OCI-M1 (cell line): ENCODE measurements around the gene TRAP1.
A peak's percentile ranks its signal among the peaks of the same experiment; 100 is the strongest.

ENCODE experiments used
- DNase-seq: peaks from one replicate; lab custom pipeline; 2025; lab: John Stamatoyannopoulos, UW

The TRAP1 gene

DNA sequence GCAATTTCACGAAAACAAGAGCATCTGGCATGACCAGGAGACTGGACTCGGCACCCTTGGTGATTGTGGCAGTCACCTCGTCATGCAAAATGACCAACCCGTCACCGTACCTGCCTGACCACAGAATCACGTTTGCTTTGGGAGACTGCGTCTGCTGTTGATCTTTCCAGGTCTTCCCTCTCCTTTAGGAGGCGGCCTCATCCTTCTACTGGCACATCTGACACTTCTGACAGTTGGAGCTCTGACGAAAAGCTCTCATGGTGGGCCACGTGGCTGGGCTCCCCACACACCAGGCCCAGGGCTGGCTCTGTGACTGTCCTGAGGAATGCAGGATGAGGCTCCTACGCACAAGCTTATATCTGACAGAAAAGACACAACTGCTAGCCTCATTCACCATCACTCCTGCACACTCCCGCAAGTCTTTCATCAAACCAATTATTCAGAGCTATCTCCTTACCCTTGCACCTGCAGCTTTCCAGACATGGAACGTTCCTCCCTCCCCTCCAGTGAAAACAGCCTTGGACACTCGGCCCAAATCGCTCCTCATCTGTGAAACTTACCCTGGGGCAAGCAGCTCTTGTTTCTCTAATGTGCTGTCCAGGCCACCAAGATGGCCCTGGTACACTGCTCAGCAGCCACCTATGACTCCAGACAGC is 3.6 kb downstream of the TRAP1 start:
- DNase-seq = no peak

DNA sequence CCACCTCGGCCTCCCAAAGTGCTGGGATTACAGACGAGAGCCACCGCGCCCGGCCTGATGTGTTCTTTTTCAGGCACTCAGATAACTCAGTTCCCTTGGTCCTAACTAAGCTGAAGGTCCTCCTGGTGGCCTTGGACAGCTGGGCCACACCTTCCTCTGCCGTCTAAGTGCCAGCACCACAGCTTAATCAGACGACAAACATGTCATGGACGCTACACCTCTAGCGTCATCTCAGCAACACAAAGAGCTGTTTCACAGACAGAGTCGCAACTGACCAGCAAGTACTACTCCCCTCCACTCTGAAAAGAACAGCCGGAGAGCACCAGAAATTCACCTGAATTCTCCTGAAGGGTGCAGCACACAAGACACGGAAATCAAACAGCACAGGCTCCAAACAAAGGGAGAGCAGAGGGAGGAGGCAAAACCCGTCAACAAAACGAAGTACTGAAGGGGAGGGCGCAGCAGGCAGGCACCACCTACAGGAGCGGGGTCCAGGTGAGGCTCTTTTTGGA is 4.4 kb downstream of the TRAP1 start:
- DNase-seq = no peak

DNA sequence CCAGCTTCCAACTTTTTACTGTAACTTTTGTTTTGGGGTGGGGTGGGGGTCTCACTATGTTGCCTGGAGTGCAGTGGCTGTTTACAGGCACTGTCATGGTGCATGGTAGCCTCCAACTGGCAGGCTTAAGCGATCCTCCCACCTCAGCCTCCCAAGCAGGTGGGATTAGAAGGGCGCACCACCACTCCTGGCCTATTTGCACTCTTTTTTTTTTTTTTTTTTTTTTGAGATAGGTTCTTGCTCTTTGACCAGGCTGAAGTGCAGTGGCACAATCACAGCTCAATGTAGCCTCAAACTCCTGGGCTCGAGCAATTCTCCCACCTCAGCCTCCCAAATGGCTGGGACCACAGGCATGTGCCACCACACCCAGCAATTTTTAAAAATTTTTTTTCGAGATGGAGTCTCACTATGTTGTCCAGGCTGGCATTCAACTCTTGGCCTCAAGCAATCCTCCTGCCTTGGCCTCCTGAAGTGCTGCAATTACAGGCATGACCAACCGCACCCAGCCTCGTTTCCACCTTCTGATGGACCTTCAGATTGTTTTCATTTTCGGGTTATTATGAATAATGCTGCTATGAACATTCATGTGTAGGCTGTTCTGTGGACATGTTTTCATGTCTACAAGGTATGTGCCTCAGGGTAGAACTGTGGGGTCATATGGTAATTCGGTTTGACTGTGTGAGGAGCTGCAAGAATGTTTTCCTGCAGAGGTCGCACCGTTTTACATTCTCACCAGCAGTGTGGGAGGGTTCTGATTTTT is 10.9 kb downstream of the TRAP1 start:
- no peak for DNase-seq

DNA sequence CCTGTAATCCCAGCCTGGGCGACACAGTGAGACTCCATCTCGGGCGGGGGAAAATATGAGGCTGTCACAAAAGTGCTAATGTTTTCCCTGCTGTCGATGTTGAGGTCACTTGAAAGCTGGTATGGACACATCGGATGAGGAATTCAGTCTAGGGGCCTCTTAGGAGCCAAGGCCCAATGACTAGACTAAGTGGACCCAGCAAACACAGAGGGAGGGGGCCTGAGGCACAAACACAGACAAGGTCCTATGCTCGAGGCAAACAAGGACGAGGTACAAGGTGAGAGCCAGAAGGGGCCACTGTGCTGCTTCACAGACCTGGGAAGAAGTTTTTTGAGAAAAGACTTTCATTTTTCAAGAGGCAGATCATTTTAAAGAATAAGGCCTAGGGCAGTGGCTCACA is 15.2 kb downstream of the TRAP1 start:
- DNase-seq = no peak

DNA sequence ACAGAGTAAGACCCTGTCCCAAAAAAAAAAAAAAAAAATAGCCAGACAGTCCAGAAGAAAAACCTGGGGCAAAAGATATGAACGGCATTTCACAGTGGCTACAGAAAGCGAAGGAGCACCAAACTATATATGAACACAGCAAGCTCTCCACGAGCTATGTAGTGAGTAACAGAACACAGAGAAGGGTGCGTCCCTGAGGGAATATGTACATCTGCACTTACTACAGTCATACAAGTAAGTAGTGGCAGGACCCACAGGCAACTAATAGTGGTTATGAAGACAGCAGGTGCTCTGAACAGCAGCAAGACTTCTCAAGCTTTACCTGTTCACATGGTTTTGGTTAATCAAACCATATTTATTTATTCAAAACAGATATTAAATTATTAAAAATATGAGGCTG is 15.8 kb downstream of the TRAP1 start:
- no peak for DNase-seq

DNA sequence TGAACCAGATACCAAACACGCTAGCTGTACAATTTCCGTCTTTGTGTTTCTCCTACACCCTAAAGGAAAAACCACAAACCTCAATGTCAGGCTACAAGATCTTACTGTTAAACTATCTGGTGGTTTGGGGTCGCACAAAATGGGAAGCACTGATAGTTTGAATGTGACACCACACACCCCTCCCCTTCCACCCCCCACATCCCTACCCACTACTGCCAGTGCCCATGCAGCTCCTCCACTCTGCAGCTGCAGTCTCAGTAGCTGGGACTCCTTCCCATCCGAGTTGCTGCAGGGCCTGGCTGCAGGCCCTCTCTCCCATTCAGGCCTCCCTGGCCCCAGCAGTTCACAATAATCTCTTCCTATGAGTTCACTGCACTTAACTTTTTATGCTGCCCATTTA is 18.4 kb downstream of the TRAP1 start:
- peak; percentile 85 for DNase-seq

DNA sequence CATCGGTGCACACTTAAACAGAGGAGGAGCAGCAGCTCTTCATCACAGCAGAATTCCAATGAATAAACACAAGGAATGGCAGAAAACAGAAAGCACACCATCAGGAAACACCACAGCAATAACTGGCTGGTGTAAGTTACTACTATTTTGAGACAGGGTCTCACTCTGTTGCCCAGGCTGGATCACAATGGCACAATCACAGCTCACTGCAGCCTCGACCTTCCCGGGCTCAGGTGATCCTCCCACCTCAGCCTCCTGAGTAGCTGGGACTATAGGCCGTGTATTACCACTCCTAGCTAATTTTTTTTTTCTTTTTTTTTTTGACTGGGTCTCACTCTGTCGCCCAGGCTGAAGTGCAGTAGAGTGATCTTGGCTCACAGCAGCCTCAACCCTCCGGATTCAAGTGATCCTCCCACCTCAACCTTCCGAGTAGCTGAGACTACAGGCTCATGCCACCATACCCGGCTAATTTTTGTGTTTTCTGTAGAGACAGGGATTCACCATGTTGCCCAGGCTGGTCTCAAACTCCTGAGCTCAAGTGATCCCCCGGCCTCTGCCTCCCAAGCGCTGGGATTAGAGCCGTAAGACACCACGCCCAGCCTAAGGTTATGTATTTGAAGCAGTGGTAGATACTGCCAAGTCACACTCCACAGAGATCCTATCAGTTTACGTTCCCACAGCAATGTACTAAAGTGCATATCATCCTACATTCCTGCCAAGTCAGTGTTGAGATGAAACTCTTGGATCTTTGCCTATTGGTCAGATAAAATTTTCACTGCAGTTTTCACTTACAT is 20.7 kb downstream of the TRAP1 start:
- DNase-seq = peak; percentile 75

DNA sequence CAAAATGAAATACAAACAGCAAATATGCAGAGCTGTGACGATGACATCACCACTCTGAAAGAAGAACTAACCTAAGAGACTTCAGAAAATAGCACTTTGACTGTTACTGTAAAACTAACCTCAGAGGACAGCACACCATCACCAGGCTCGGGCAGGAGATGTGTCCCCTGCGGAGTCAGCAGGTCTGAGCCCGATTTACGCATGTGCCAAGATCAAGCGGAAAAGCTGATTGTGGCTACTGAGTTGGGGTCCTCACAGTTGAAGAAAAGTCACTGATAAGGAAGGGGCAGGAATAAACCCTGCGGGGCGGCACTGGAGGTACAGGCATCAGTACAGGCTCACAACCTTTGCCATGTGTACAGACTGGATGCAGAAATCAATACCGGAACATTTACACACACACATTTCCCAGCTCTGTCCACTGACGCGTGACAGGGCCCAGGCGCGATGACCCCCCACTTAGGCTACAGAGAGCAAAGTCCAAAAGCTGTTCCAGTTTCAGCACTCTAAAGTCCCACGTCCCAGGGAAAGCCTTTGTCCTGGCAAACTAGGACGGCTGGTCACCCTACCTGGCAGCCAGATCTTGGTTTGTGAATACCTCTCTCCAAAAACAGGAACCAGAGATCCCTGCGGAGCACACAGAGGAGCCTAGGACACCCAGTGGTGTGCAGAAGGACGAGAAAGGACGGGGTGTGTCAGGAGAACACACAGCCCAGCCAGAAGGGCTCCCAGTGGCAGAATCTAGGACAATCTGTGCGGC is 21.5 kb downstream of the TRAP1 start:
- no peak for DNase-seq

DNA sequence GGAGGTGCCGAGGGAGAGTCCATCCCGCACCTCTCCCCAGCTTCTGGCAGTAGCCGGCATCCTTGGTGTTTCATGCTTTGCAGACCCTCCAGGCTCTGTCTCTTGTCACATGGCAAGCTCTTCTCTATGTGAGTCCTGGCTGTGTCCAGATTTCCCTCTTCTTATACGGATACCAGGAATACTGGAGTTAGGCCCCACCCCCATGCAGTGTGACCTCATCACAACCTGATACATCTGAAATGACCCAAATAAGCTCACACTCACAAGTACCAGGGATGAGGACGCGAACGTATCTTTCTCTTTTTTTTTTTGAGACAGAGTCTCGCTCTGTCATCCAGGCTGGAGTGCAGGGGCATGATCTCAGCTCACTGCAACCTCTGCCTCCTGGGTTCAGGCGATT is 23.3 kb downstream of the TRAP1 start:
- no peak for DNase-seq

DNA sequence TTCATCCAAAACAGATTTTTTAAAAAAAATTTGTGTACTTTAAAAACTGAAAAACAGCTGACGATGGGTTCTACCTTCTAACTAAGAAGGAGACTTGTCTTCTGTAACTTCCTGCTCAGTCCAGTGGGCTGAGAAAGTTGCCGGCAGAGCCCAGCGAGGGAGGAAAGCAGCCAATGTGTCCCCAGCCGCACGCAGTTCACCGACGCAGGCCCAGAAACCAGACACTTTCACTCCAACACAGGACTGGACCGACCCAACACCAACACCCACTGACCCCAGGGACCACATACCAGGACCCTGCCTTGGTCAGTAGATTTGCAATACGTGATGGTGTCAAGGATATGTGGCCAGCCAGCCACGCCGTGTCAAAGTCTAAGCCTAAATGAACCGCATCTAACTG is 25.6 kb downstream of the TRAP1 start:
- no peak for DNase-seq

DNA sequence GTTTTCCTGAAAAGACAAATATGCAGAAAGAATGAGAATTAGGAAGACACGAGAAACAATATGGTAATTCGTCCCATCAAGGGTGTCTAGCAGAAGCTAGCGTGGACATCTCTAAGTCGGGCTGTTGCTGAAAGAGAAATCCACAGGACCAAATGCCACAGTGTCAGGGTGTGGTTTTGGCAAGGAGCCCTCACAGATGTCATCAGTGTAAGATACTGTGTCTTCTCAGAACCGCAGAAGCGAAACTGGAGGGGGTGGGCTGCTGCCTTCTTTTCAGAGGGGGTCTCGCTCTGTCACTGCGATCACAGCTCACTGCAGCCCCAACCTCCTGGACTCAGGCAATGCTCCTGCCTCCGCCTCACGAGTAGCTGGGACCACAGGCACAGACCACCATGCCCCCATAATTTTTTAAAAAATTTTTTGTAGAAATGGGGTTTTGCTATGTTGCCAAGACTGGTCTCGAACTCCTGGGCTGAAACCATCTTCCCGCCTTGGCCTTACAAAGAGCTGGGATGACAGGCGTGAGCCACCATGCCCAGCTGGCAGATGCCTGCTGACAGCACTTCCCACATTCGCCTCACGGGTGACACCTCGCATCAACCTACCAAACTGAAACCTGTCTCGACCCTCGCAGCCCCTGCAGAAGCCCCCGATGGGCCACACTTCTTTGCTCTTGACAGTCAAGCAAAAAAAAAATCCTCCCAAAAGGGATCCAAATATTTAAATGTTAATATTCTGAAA is 26.2 kb downstream of the TRAP1 start:
- DNase-seq = peak; percentile 4

DNA sequence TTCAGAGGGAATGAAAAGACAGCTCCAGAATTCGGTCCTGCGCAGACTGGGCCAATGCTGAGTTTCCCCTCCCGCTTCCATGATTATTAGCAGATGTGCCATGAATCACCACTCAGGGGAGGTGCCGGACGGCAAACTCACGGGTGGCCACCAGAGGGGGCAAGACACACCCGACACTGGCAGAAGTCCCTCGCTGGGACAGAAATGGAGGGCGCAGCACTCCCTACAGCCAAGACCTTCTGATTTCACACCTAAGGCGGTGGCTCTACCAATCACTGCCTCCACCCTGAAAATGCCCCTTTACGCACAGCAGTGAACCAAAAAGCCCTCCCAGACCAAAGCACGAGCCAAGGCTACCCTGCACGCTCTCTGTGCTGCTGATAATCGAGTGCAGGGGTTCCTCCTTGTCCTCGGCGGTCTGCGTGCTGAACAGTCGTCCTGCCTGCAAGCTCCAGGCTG is 26.8 kb downstream of the TRAP1 start:
- peak; percentile 75 for DNase-seq

DNA sequence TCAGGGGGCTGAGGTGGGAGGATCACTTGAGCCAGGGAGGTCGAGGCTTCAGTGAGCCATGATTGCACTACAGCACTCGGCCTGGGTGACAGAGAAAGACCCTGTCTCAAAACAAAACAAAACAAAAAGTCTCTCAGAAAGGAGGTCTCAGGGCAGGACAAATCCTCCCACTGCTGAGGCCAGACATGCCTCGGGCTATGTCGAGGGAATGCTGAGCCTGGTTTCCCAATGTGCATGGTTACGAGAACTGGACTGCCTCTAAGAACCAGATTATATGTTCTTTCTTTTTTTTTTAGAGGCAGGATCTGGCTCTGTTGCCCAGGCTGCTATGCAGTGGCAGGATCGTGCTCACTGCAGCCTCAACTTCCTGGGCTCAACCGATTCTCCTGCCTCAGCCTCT is 27.6 kb downstream of the TRAP1 start:
- DNase-seq = no peak

DNA sequence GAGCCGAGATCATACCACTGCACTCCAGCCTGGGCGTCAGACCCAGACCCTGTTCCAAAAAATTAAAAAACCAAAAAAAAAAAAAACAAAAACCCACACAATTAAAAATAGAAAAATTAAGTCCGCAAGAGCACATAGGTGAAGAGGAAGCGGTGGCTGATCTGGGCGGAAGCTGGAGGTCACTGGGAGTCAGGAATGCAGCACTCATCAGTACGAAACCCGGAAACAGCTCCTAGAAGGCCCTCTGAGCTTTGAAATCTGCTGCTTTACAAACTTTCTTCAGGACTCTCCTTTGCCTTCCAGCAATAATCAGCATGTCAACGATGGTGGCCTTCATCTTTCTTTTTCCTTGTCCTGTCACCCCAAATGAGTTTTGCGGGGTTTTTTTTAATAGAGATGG is 29.5 kb downstream of the TRAP1 start:
- no peak for DNase-seq

DNA sequence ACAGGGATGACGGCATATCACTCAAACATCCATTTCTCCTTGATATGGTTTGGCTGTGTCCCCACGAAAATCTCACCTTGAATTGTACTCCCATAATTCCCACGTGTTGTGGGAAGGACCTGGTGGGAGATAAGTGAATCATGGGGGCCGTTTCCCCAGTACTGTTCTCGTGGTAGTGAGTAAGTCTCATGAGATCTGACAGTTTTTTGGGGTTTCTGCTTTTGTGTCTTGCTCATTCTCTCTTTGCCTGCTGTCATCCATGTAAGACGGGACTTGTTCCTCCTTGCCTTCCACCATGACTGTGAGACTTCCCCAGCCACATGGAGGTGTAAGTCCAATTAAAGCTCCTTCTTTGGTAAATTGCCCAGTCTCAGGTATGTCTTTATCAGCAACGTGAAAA is 30.3 kb downstream of the TRAP1 start:
- DNase-seq = no peak

DNA sequence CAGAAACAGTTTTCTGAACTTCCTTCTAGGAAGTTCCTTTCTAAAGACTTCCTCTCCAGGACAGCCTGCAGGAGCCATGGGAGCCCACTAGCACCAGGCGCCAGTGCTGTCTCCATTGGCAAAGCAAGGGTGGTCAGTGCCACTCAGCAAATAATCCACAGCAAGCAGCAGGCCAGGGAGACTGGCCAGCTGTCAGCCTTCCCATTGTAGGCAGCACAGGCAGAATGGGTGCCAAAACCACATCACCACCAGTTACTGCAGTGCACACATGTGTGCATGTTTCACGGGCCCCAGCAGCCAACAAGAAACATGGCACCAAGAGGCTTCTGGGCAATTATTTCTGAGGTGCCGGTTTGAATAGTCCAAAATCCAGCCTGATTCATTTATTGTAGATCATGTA is 36.1 kb downstream of the TRAP1 start:
- DNase-seq = no peak

DNA sequence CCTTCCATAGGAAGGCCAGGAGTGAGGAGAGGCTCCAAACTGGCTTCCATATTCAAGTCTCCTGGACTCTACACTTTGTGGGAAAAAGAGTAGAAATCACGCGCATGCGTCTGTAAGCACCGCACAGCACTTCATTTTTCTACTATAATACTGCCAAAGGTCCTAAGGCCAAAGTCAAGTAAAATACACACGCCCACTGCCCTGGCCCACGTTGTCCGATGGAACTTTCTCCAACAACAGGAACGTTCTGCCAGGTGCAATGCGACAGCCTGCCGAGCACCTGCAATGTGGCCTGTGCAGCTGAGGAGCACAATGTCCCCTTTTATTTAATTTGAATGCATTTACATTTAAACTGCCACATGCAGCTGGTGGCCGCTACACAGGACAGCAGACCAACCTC is 39.3 kb downstream of the TRAP1 start:
- DNase-seq = no peak

DNA sequence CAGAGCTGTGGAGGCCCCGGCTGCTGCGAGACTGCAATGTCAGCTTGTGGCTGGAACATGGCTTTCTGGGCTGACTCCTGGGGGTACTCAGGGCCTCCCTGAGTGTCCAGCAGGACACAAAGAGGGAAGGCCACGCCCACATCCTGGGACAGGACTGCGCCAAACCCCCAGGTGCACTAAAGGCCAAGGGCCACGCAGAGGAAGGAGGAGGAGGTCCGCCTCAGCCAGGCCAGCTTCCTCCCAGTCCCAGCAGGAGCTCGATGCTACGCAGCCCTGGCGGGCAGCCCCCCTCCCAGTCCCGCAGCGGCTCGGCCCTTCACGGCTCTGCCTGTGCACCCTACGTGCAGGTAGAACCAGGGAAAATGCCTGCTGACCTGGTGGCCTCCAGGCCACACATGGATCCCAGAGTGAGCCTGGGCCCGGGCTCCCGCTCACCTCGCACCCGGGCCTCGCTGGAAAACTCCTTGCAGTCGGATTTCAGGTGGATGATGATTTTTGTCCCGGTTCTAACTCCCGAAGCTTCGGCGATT is 41.7 kb downstream of the TRAP1 start:
- no peak for DNase-seq

DNA sequence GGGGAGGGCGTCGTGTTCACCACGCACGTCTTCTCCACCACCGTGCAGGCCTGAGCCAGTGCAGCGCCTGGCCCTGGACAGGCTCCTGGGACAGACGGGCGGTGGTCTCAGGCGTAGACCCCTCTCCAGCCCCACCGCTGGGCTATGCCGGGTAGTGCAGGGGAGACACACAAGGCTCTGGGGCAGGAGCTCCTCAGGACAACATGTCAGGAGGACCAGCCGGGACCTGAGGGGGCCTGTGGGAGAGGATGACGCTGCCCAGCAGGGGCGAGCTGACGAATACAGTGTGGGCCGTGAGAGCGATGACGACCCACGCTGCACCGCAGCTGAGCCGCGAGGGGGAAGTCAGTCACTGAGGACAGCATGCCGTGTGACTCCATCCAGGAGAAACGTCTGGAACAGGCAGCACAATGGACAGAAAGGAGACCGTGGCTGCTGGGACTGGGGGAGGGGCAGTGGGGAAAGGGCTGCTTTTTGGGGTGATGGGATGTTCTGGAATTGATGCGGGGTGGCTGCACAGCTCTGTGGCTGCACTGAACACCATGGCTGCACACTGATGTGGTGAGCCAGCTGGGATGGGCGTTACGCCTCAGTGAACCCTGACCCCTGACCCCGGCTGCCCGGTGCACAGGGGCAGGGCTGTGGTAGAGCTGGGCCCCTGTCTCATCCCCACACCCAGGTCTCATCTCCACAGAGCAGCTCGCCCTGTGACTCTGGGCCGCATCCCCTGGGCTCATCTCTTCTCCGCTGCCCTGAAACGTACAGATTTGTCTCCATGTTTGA is 42.6 kb downstream of the TRAP1 start:
- DNase-seq = no peak

DNA sequence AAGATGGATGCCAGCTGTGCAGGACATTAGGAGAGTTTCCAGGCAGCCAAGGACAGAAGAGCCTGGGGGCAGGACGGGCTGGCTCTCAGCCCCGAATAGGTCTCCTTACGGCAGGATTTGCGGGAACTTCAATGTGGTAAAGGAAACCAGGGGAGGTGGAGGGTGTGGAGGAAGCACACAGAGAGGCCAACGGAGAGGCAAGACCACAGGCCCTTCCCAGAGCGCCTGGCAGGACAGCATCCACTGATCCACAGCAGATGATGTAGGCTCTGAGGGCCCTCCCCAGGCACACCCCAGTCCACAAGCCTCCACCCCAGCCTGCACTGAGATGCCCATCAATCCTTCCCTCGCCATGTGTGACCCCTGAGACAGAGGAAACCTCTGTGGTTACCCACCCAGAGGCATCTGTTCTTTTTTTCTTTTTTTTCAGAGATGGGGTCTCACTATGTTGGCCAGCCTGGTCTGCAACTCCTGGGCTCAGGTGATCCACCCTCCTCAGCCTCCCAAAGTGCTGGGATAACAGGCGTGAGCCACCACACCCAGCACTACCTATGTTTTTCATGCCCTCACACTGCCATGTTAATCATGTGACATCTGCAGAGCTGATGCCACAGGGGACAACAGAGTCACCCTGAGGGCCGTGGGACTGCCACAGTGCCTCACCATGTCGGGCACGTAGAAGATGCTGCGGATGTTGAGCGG is 43.5 kb downstream of the TRAP1 start:
- DNase-seq = no peak
